Natural killer cell (primary cell): ENCODE data around the gene CYP27C1. TPM values are rescaled to one million over a fixed set of nuclear protein-coding genes. Genes with fewer than 3 reads are reported as not detected.
"Not testable (repeated sequence)": the region's sequence is repeated elsewhere in the genome, so short reads cannot be mapped to it uniquely, and the experiment has no call there.

Experiments
- ATAC-seq, 3 donors: fragments of 150-1000 bp in 2 of 3; fragments of 200-7000 bp in 1 of 3; cut with Tn5 transposase; 1 replicate in 1 of 3; 2 replicates in 2 of 3; pipeline ENCODE4 v1.10.0; 2021; ENCODE audit warnings: mild to moderate bottlenecking in 2 of 3, moderate library complexity in 2 of 3
- DNase-seq, 2 donors: peaks; one replicate each; pipeline versions ENCODE4 v3.0.0 to v3.0.0-alpha.2; 2013 to 2021; ENCODE audit warnings: mixed read lengths in 1 of 2
- H3K27ac ChIP-seq: one replicate; pipeline ENCODE4 v1.5.1; 2013; ENCODE audit warnings: mild to moderate bottlenecking, low read length
- H3K27me3 ChIP-seq: one replicate; pipeline ENCODE4 v1.6.1; 2013; ENCODE audit warnings: low read length; ENCODE audit not compliant: control insufficient read depth, insufficient read depth
- H3K36me3 ChIP-seq: one replicate; pipeline ENCODE4 v1.6.1; 2013; ENCODE audit warnings: low read length; ENCODE audit not compliant: control insufficient read depth, insufficient read depth
- H3K4me1 ChIP-seq: one replicate; pipeline ENCODE4 v1.6.1; 2013; ENCODE audit warnings: low read length; ENCODE audit not compliant: control insufficient read depth, insufficient read depth
- H3K4me3 ChIP-seq: one replicate; pipeline ENCODE4 v1.5.1; 2013; ENCODE audit warnings: low read length
- H3K9me3 ChIP-seq: one replicate; pipeline ENCODE4 v1.6.1; 2013; ENCODE audit warnings: low read length; ENCODE audit not compliant: control insufficient read depth, insufficient read depth
- H3K27ac Mint-ChIP-seq, 2 donors: one replicate each; pipeline ENCODE4 v1.8.0; 2022; ENCODE audit warnings: mild to moderate bottlenecking in 2 of 2, mixed read lengths in 2 of 2, moderate library complexity in 1 of 2
- H3K27me3 Mint-ChIP-seq, 2 donors: one replicate each; pipeline ENCODE4 v1.8.0; 2022; ENCODE audit warnings: low read depth in 2 of 2, mixed read lengths in 2 of 2
- H3K36me3 Mint-ChIP-seq: one replicate; pipeline ENCODE4 v1.8.0; 2022; ENCODE audit warnings: mixed read lengths
- H3K4me1 Mint-ChIP-seq, 2 donors: one replicate each; pipeline ENCODE4 v1.8.0; 2022; ENCODE audit warnings: mixed read lengths in 2 of 2
- H3K4me3 Mint-ChIP-seq: one replicate; pipeline ENCODE4 v1.8.0; 2022; ENCODE audit warnings: mild to moderate bottlenecking, moderate library complexity, mixed read lengths
- H3K9me3 Mint-ChIP-seq, 2 donors: one replicate each; pipeline ENCODE4 v1.8.0; 2022; ENCODE audit warnings: mixed read lengths in 2 of 2
- WGBS: methylation state at CpG from one replicate; pipeline ENCODE4 v1.1.7; 2013; ENCODE audit warnings: missing lambda C conversion rate; ENCODE audit not compliant: insufficient coverage; 5-methylcytosine and 5-hydroxymethylcytosine counted together
- intact Hi-C: fragments of 100-400 bp; cut with micrococcal nuclease; formaldehyde crosslinking; loops from one replicate; pipeline ENCODE4 v1.14.2; 2022
- total RNA-seq, 4 donors: library from RNA; stranded (reverse); fragments of 120-200 nt in 1 of 4; gene quantifications; one replicate each; pipeline versions ENCODE4 v1.2.3 to v1.2.4, GENCODE V29; 2013 to 2022
- TF ChIP-seq, protein P1 (sequence below): fragments of 200-600 bp; IDR thresholded peaks from one replicate; pipeline ENCODE4 v1.8.0; 2022; ENCODE audit warnings: antibody characterized with exemption

Gene CYP27C1
- total RNA-seq, 3 donors from 2014 or later (not counting 1 experiment from before 2014, with no cell fraction given): not detected

DNA sequence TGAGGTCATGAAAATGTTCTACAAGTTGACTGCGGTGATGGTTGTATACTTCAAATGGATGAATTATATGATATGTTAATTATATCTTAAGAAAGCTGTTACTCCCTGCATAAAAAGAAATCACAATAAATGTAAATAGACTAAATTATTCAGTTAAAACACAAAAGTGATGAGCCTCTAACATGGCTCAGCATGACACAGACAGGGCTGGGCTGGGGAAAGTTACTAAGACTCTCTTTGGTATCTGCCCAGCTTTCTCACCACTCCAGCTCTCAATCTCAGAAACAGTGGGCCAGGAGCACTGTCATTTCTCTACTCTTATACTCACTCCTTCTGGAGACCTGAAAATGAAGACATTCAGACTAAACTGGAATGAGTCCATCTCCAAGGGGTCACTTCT lies 3.5 kb downstream of the CYP27C1 start:
- H3K27me3 Mint-ChIP-seq: peaks cover 41 to 75% of the 10 kb centered on the region in 2 donors
- no peak for ATAC-seq
- intact Hi-C loops: no loop called here

DNA sequence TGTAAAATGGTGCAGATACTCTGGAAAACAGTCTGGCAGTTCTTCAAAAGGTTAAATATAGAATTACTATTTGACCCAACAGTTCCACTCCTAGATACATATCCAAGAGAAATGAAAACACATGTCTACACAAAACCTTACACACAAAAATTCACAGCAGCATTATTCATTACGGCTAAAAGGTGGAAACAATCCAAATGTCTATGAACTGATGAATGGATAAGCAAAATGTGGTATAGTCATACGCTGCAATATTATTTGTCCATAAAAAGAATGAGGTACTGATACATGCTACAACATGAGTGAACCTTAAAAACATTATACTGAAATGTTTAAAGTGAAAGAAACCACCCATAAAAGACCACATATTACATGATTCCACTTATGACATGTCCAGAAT lies 4.0 kb downstream of the CYP27C1 start:
- no peaks in the 10 kb centered on the region for H3K9me3 Mint-ChIP-seq
- TF ChIP-seq, protein P1, sequence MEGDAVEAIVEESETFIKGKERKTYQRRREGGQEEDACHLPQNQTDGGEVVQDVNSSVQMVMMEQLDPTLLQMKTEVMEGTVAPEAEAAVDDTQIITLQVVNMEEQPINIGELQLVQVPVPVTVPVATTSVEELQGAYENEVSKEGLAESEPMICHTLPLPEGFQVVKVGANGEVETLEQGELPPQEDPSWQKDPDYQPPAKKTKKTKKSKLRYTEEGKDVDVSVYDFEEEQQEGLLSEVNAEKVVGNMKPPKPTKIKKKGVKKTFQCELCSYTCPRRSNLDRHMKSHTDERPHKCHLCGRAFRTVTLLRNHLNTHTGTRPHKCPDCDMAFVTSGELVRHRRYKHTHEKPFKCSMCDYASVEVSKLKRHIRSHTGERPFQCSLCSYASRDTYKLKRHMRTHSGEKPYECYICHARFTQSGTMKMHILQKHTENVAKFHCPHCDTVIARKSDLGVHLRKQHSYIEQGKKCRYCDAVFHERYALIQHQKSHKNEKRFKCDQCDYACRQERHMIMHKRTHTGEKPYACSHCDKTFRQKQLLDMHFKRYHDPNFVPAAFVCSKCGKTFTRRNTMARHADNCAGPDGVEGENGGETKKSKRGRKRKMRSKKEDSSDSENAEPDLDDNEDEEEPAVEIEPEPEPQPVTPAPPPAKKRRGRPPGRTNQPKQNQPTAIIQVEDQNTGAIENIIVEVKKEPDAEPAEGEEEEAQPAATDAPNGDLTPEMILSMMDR: no peak
- H3K27ac Mint-ChIP-seq: no peak overlapping the region
- DNase-seq: no peak
- no peak for ATAC-seq
- Histone ChIP-seq H3K4me1 (peaks cover 18% of the 10 kb centered on the region), H3K9me3 (no peaks in the 10 kb centered on the region), H3K36me3 (no peaks in the 10 kb centered on the region), H3K27ac (no peak overlapping the region), H3K4me3 (no peak overlapping the region), H3K27me3 (peaks cover 27% of the 10 kb centered on the region)
- H3K27me3 Mint-ChIP-seq: peaks cover 42 to 80% of the 10 kb centered on the region in 2 donors
- WGBS: no CpG with 5 or more reads among the region's 2 CpGs
- H3K36me3 Mint-ChIP-seq: peaks cover 8% of the 10 kb centered on the region
- H3K4me3 Mint-ChIP-seq: no peak overlapping the region
- H3K4me1 Mint-ChIP-seq: peaks cover 8 to 14% of the 10 kb centered on the region in 2 donors
- intact Hi-C loops: no loop called here

More for the DNA sequence above, 3.5 kb downstream of the CYP27C1 start:
- Mint-ChIP-seq H3K4me3 (no peak overlapping the region), H3K27ac (no peak overlapping the region), H3K36me3 (peaks cover 8% of the 10 kb centered on the region), H3K4me1 (peaks cover 8 to 14% of the 10 kb centered on the region in 2 donors), H3K9me3 (no peaks in the 10 kb centered on the region)
- no peak overlapping the region for H3K27ac ChIP-seq
- H3K27me3 ChIP-seq: peaks cover 28% of the 10 kb centered on the region
- no peaks in the 10 kb centered on the region for H3K36me3 ChIP-seq
- no peaks in the 10 kb centered on the region for H3K9me3 ChIP-seq
- DNase-seq: no peak
- WGBS: no CpG with 5 or more reads among the region's 1 CpG
- H3K4me3 ChIP-seq: no peak overlapping the region
- TF ChIP-seq, protein P1: no peak
- peaks cover 18% of the 10 kb centered on the region for H3K4me1 ChIP-seq

DNA sequence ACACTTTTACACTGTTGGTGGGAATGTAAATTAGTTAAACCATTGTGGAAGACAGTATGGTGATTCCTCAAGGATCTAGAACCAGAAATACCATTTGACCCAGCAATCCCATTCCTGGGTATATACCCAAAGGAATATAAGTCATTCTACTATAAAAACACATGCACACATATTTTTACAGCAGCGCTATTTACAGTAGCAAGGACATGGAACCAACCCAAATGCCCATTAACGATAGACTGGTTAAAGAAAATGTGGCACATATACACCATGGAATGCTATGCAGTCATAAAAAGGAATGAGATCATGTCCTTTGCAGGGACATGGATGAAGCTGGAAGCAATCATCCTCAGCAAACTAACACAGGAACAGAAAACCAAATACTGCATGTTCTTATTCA lies 5.9 kb downstream of the CYP27C1 start:
- H3K36me3 Mint-ChIP-seq, H3K4me1 ChIP-seq, ATAC-seq, H3K4me1 Mint-ChIP-seq, H3K36me3 ChIP-seq, DNase-seq, H3K27ac Mint-ChIP-seq, intact Hi-C loops, H3K4me3 ChIP-seq, H3K9me3 ChIP-seq, H3K4me3 Mint-ChIP-seq, H3K27ac ChIP-seq, H3K9me3 Mint-ChIP-seq: not testable (repeated sequence)
- H3K27me3 Mint-ChIP-seq: peaks cover 46 to 87% of the 10 kb centered on the region in 2 donors
- 89% methylated on average over 2 of the region's 2 CpGs for WGBS
- peaks cover 18% of the 10 kb centered on the region for H3K27me3 ChIP-seq

DNA sequence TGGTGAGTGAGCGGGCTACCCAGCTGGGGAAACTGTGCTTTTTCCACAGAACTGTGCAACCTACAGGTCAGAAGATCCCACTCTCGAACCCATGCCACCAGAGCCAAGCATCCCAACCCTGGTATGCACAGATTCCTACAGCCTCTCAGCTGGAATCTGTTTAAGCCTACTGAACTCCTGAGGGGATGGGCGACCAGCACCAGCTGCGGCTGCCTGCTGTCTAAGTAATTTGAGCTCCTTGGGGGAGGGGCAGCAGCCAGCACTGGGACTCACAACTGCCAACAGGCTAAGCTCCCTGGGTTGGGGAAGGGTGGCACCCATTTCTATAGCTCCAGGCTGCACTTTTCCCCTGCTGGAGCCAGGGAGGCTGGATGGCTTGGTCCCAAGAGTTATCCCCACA lies 11.8 kb downstream of the CYP27C1 start:
- Mint-ChIP-seq H3K27me3 (peaks cover 19 to 52% of the 10 kb centered on the region in 2 donors), H3K36me3 (no peaks in the 10 kb centered on the region), H3K4me1 (no peaks in the 10 kb centered on the region), H3K27ac (no peak overlapping the region), H3K9me3 (no peaks in the 10 kb centered on the region), H3K4me3 (no peak overlapping the region)
- no peak overlapping the region for H3K27ac ChIP-seq
- TF ChIP-seq, protein P1: no peak
- no peak for ATAC-seq
- no peak for DNase-seq
- WGBS: 91% methylated on average over 4 of the region's 4 CpGs
- intact Hi-C loops: no loop called here
- H3K4me3 ChIP-seq: no peak overlapping the region
- H3K4me1 ChIP-seq: no peaks in the 10 kb centered on the region
- H3K27me3 ChIP-seq: no peaks in the 10 kb centered on the region
- no peaks in the 10 kb centered on the region for H3K9me3 ChIP-seq
- no peaks in the 10 kb centered on the region for H3K36me3 ChIP-seq
